ENCODE measurements around the gene NME7. TPM values are rescaled to one million over a fixed set of nuclear protein-coding genes. Genes with fewer than 3 reads are reported as not detected.

NME7 gene
- polyA plus RNA-seq, 1 of the 3 experiments (the other 2 are of a cell fraction), result 13.7 TPM

DNA sequence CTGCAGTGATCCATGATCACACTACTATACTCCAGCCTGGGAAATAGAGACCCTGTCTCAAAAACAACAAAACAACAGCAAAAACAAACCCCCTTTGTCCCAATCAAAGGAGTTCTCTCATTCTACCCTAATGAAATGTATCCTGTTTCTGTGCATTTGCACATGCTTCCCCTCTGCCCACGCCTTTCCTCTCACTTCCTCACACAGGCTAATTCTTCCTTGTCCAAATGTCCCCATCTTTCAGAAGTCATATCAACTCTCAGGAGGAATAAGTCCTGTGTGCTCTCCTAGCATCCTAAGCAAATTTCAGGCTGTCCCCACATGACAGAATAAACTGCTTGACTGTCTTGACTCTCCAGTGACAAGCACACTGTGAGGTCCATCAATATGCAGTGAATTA is 269.2 kb downstream of the NME7 start:
- CTCF ChIA-PET, result no interaction called here
- H3K4me2 ChIP-seq, result no peak overlapping the region
- peaks cover 16% of the 10 kb centered on the region in 2 experiments; a peak in 3 of 4 replicates for H3K4me1 ChIP-seq (ENCODE audit: control insufficient read depth in 1 of 2, insufficient read depth in 2 of 2, low read depth in 1 of 2, low read length in 1 of 2)
- no peaks in the 10 kb centered on the region for H3K27me3 ChIP-seq (ENCODE audit: insufficient read depth)
- no peaks in the 10 kb centered on the region for H4K20me1 ChIP-seq (ENCODE audit: insufficient read depth)
- WGBS (ENCODE audit: low lambda C conversion rate), result 96% methylated on average over 1 of the region's 1 CpG
- POLR2A ChIA-PET, result no interaction called here
- no peaks in the 10 kb centered on the region for H3K79me2 ChIP-seq (ENCODE audit: insufficient read depth)
- TF ChIP-seq RAD21 (IDR thresholded peaks at IDR 0.05; ENCODE audit: low read length) (no peak), MEF2A (IDR thresholded peaks at IDR 0.05; ENCODE audit: borderline replicate concordance, low read depth) (no peak)
- H3K9me2 ChIP-seq, result no peaks in the 10 kb centered on the region
- peaks cover 6% of the 10 kb centered on the region for H3F3A ChIP-seq (replicated peaks; ENCODE audit: insufficient read depth)
- H3K4me3 ChIP-seq (ENCODE audit: low read depth in 2 of 2, low read length in 1 of 2), result no peak overlapping the region
- H3K36me3 ChIP-seq (replicated peaks in 1 of 2; ENCODE audit: control insufficient read depth in 1 of 2, insufficient read depth in 2 of 2, low read length in 1 of 2), result no peaks in the 10 kb centered on the region
- no peak overlapping the region for H3K27ac ChIP-seq (ENCODE audit: low read depth in 2 of 2, low read length in 1 of 2)
- H3K9me3 ChIP-seq, result no peaks in the 10 kb centered on the region
- no peak overlapping the region for H2AFZ ChIP-seq (ENCODE audit: low read depth)
- no peak overlapping the region for H3K9ac ChIP-seq
- no peak for DNase-seq

DNA sequence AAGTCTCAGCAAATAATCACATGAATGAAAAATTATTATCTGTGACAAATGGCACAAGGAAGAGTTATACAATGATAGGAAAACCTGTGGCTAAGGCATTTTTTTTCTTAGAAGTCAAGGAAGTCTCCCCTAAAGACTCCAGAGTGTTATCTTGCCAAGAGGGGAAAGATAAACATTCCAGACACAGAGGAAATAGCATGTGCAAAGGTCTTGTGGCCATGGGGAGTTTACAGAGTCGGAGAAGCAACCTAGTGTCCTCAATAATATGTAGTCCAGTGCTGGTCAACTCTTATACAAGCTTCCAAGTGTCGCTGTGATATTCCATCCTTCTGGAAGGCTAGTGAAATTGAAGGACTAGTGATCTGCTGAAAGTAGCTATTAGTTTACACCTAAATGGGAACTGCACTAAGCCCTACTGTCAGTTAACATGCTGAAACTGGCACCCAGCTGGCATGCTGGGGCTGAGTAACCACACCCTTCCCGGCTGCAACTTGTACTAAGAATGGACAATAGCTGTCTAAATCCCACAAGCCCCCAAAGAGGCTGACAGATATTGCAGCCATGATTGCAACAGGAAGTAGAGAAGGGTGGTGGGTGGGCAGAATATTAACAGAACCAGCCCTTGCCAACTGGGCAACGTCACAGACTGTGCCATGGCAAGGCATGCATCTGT is 272.6 kb downstream of the NME7 start:
- no peaks in the 10 kb centered on the region for H3F3A ChIP-seq (replicated peaks; ENCODE audit: insufficient read depth)
- ChIA-PET POLR2A (interaction anchor here (3.2 kb wide), 1 partner anchor 11 kb away, joined by 8 read pairs; no protein-coding TSS in a partner anchor), CTCF (interaction anchor here (1.0 to 1.8 kb wide), 2 partner anchors 10 to 14 kb away, joined by 4 to 6 read pairs; no protein-coding TSS in a partner anchor)
- no peaks in the 10 kb centered on the region for H3K9me3 ChIP-seq
- H3K27ac ChIP-seq (ENCODE audit: low read depth in 2 of 2, low read length in 1 of 2), result no peak overlapping the region
- no peaks in the 10 kb centered on the region for H3K79me2 ChIP-seq (ENCODE audit: insufficient read depth)
- H4K20me1 ChIP-seq (ENCODE audit: insufficient read depth), result no peaks in the 10 kb centered on the region
- no peak for DNase-seq
- H3K9me2 ChIP-seq, result no peaks in the 10 kb centered on the region
- no peak overlapping the region for H3K4me2 ChIP-seq
- no peak overlapping the region for H3K4me3 ChIP-seq (ENCODE audit: low read depth in 2 of 2, low read length in 1 of 2)
- no peak overlapping the region for H2AFZ ChIP-seq (ENCODE audit: low read depth)
- no peaks in the 10 kb centered on the region for H3K36me3 ChIP-seq (replicated peaks in 1 of 2; ENCODE audit: control insufficient read depth in 1 of 2, insufficient read depth in 2 of 2, low read length in 1 of 2)
- no peaks in the 10 kb centered on the region; a peak in 1 of 4 replicates for H3K4me1 ChIP-seq (ENCODE audit: control insufficient read depth in 1 of 2, insufficient read depth in 2 of 2, low read depth in 1 of 2, low read length in 1 of 2)
- 81% methylated on average over 4 of the region's 4 CpGs for WGBS (ENCODE audit: low lambda C conversion rate)
- no peak overlapping the region for H3K9ac ChIP-seq
- TF ChIP-seq MEF2A (IDR thresholded peaks at IDR 0.05; ENCODE audit: borderline replicate concordance, low read depth) (no peak), NRF1 (IDR thresholded peaks at IDR 0.05; ENCODE audit: low read depth, low read length) (no peak), GATA2 (CRISPR knock-in tag; IDR thresholded peaks at IDR 0.05) (no peak), RAD21 (IDR thresholded peaks at IDR 0.05; ENCODE audit: low read length) (no peak), YY1 (IDR thresholded peaks at IDR 0.05; ENCODE audit: low read depth) (no peak), PBX3 (IDR thresholded peaks at IDR 0.05) (no peak), FOXJ3 (CRISPR knock-in tag; IDR thresholded peaks at IDR 0.05) (no peak), POLR2AphosphoS5 (IDR thresholded peaks at IDR 0.05; ENCODE audit: low read depth, low read length) (no peak), RXRA (IDR thresholded peaks at IDR 0.05; ENCODE audit: borderline replicate concordance, low read depth) (no peak), RFX5 (IDR thresholded peaks at IDR 0.05; ENCODE audit: low read length) (no peak), GABPA (IDR thresholded peaks at IDR 0.05; ENCODE audit: low read depth) (no peak), EZH2phosphoT487 (IDR thresholded peaks at IDR 0.05; ENCODE audit: borderline replicate concordance, low read depth) (no peak), TCF12 (IDR thresholded peaks at IDR 0.05) (no peak), ELF1 (IDR thresholded peaks at IDR 0.05) (no peak), RCOR1 (IDR thresholded peaks at IDR 0.05; ENCODE audit: low read length) (no peak)
- TF ChIP-seq, protein P1, sequence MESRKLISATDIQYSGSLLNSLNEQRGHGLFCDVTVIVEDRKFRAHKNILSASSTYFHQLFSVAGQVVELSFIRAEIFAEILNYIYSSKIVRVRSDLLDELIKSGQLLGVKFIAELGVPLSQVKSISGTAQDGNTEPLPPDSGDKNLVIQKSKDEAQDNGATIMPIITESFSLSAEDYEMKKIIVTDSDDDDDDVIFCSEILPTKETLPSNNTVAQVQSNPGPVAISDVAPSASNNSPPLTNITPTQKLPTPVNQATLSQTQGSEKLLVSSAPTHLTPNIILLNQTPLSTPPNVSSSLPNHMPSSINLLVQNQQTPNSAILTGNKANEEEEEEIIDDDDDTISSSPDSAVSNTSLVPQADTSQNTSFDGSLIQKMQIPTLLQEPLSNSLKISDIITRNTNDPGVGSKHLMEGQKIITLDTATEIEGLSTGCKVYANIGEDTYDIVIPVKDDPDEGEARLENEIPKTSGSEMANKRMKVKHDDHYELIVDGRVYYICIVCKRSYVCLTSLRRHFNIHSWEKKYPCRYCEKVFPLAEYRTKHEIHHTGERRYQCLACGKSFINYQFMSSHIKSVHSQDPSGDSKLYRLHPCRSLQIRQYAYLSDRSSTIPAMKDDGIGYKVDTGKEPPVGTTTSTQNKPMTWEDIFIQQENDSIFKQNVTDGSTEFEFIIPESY (IDR thresholded peaks at IDR 0.05; ENCODE audit: borderline replicate concordance, low read depth), result no peak
- TF ChIP-seq, protein P2, sequence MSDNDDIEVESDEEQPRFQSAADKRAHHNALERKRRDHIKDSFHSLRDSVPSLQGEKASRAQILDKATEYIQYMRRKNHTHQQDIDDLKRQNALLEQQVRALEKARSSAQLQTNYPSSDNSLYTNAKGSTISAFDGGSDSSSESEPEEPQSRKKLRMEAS (IDR thresholded peaks at IDR 0.05; ENCODE audit: low read depth), result no peak
- TF ChIP-seq, protein P3, sequence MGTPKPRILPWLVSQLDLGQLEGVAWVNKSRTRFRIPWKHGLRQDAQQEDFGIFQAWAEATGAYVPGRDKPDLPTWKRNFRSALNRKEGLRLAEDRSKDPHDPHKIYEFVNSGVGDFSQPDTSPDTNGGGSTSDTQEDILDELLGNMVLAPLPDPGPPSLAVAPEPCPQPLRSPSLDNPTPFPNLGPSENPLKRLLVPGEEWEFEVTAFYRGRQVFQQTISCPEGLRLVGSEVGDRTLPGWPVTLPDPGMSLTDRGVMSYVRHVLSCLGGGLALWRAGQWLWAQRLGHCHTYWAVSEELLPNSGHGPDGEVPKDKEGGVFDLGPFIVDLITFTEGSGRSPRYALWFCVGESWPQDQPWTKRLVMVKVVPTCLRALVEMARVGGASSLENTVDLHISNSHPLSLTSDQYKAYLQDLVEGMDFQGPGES (IDR thresholded peaks at IDR 0.05; ENCODE audit: low read depth, low read length), result no peak
- H3K27me3 ChIP-seq (ENCODE audit: insufficient read depth), result no peaks in the 10 kb centered on the region

Measured in SK-N-SH (cell line).